SK-N-MC (cell line): Measurements from ENCODE around the gene NOM1.
A peak's percentile ranks its signal among the peaks of the same experiment; 100 is the strongest.

Experiments
- DNase-seq: peaks from one replicate; pipeline ENCODE4 v3.0.0-alpha.2; 2011; ENCODE audit warnings: low read depth, low spot score
- H3K27ac ChIP-seq: fragments of 200-600 bp; sonication (generic); 2 replicates; pipeline ENCODE4 v1.5.1; 2016; ENCODE audit warnings: mixed run types
- H3K36me3 ChIP-seq: fragments of 200-600 bp; sonication (generic); 2 replicates; pipeline ENCODE4 v1.6.1; 2017; ENCODE audit warnings: antibody characterized with exemption, low read length, mixed read lengths; ENCODE audit not compliant: insufficient read depth
- H3K4me3 ChIP-seq: fragments of 200-600 bp; sonication (generic); 2 replicates; pipeline ENCODE4 v1.5.1; 2016
- H3K9ac ChIP-seq: fragments of 200-600 bp; sonication (generic); 2 replicates; pipeline ENCODE4 v1.8.0; 2017; ENCODE audit warnings: mixed run types, mixed read lengths; ENCODE audit not compliant: insufficient read length
- H3K9me3 ChIP-seq: fragments of 200-600 bp; sonication (generic); 2 replicates; pipeline ENCODE4 v1.6.1; 2017; ENCODE audit warnings: low read depth, mild to moderate bottlenecking, antibody characterized with exemption, low read length, moderate library complexity, mixed read lengths
- EZH2 ChIP-seq: fragments of 200-600 bp; sonication (generic); IDR thresholded peaks from one replicate; pipeline ENCODE4 v1.6.1; 2017; ENCODE audit warnings: antibody characterized with exemption
- FOXP2 ChIP-seq: optimal IDR thresholded peaks from 2 replicates; pipeline ENCODE3; 2011; ENCODE audit warnings: mild to moderate bottlenecking, moderate library complexity; ENCODE audit not compliant: insufficient read depth; ENCODE audit errors: extremely low read length, control extremely low read depth
- POLR2AphosphoS5 ChIP-seq: IDR thresholded peaks from 2 replicates; pipeline ENCODE4 v1.6.1; 2012; ENCODE audit warnings: mild to moderate bottlenecking, low read depth, low read length, borderline replicate concordance

NOM1 gene

DNA sequence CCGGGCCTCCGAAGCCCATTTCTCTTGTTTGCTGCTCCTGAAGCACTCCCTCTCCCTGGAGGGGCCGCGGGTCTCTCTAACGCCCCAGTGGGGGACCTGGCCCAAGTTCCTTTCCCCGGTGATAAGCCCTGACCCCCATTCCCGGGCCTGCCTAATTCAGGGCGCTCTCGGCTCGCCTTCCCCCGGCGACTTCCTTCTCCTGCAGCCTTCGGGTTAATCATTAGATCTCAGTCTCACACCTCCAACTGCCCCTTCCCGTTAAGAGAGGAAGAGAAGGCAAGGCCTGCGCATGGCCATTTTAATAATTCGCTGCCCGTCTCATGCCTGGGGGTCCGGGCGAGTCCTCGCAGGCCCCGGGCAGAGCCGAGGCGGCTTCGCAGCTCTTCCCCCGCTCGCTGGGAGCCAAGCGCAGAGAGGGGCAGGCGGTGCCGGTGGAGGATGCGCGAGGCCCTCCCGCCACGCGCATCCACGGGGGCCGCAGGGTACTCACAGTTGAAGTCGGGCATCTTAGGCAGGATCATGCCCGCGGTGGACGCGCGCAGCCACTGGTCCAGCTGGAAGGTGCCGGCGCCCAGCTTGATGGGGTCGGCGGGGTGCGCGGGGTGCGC is 59.8 kb downstream of the NOM1 start:
- Histone ChIP-seq H3K4me3 (peak overlapping the region; percentile 42; the same call in 1 of the 2 replicates), H3K9me3 (no peaks in the 10 kb centered on the region), H3K27ac (no peak overlapping the region), H3K9ac (no peak overlapping the region), H3K36me3 (no peaks in the 10 kb centered on the region)
- TF ChIP-seq EZH2, result peak; percentile 79
- TF ChIP-seq POLR2AphosphoS5, result no peak
- no peak for TF ChIP-seq FOXP2
- no peak for DNase-seq

DNA sequence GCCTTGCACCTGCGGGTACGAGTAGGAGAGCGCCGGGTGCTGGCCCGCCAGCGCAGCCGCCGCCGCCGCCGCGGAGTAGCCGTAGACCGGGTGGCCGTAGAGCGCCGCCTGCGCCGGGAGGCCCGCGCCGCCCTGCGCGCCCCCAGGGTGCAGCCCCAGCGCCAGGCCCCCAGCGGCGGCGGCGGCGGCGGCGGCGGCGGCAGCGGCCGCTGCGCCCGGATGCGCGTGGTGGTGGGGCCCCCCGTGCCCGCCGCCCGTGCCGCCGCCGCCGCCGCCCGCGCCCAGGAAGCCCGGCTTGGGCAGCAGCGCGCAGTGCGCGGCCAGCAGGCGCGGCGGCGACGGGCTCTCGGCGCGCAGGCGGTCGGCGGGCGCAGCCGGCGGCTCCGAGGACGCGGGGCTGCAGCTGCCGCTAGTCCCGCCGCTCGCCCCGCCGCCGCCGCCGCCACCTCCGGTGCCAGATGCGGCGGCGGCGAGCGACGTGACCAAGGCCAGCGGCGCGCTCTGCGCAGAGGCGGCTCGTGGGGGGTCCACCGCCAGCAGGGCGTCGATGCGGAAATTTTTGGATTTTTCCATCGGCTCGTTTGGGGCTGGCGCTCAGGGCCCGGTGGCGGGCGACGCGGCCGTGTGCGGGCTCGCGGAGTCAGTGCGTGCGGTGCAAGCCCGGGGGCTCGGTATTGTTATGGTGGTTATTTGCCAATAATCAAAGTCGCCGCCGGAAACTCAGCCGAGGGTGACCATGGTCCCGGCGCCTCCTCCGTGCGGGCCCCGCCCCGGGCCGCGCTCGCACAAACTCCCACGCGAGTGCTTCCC is 60.5 kb downstream of the NOM1 start:
- no peak for DNase-seq
- Histone ChIP-seq H3K9ac (no peak overlapping the region), H3K4me3 (peak overlapping the region; percentile 77), H3K9me3 (no peaks in the 10 kb centered on the region), H3K36me3 (no peaks in the 10 kb centered on the region), H3K27ac (no peak overlapping the region)
- TF ChIP-seq FOXP2, result no peak
- TF ChIP-seq POLR2AphosphoS5, result no peak
- TF ChIP-seq EZH2, result no peak

- no peak for TF ChIP-seq POLR2AphosphoS5
- TF ChIP-seq FOXP2, result no peak
- no peak for TF ChIP-seq EZH2
- DNase-seq, result no peak
- Histone ChIP-seq H3K9me3 (no peaks in the 10 kb centered on the region), H3K9ac (no peak within 1 kb of the TSS), H3K27ac (no peak within 1 kb of the TSS), H3K4me3 (peak within 1 kb of the TSS; percentile 77), H3K36me3 (no peaks in the 10 kb centered on the region)
Measured at GRCh38 chr7:157010588-157011332, 61.2 kb downstream of the NOM1 start, which contains the start of gene MNX1. Gene MNX1, minus strand, starts transcription at chr7:157010663. Its CDS starts 313 bp downstream, at chr7:157010350.

DNA sequence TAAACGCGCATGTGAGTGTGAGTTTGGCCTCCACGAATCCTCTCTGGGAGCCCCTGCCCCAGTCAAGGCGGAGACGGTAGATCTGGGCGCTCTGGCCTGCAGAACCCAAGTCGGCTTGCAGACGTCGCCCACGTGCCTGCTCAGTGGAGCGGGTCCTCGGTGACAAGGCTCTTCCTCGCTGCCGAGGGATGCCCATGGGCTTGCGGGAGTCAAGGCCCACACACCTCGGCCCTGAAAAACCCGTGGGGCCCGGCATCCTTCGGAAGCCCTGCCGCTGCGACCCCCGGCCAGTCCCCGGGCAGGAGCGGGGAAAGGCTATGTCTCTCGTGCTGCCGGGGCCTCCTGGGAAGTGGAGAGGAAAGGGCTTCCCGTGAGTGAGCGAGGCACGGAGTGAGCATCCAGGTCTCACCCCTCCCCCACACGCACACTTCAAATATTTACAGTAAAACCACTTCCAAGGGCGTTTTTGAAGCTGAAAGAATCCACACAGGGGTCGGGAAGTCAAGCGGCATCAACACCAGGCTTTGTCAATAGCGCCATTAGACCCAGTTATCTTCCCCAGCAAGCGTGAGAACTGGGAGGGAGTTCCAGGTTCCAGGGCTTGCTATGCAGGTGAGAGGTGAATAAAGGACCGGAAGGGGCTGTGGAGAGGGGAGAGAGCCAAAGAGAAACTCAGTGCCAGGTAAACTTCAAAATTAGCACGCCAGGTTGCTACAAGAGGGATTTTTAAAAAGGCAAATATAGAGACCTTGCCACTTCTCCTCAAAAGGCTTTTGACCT is 62.0 kb downstream of the NOM1 start:
- Histone ChIP-seq H3K9ac (no peak overlapping the region), H3K9me3 (no peaks in the 10 kb centered on the region), H3K4me3 (peak overlapping the region; percentile 77), H3K27ac (no peak overlapping the region), H3K36me3 (no peaks in the 10 kb centered on the region)
- TF ChIP-seq EZH2 (peak; percentile 77), POLR2AphosphoS5 (no peak)
- no peak for DNase-seq

GRCh38 chr7:157012113-157012547 is 62.6 kb downstream of the NOM1 start:
- Histone ChIP-seq H3K27ac (no peak overlapping the region), H3K36me3 (no peaks in the 10 kb centered on the region), H3K4me3 (no peak overlapping the region), H3K9me3 (no peaks in the 10 kb centered on the region), H3K9ac (no peak overlapping the region)
- no peak for TF ChIP-seq FOXP2
- TF ChIP-seq EZH2, result no peak
- no peak for DNase-seq

DNA sequence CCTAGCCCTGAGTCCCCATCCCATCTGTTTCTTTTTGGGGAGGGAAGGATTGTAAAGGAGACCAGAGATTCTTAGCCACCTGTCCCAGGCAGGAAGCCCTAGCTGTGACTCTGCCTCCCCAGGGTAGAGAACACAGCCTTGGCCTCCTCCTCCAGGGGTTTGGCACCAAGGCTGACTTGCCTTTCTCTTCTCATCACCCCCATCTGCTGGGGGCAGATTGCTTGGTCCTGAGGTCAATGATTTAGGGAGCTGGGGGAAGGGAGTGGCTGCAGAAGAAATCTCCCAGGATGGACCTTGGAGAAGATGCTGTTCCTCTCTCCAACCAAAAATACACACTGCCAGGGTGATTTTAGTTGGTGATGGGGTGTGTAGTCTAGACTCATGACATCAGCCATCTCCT is 63.6 kb downstream of the NOM1 start:
- no peak for TF ChIP-seq EZH2
- TF ChIP-seq POLR2AphosphoS5, result no peak
- TF ChIP-seq FOXP2, result no peak
- H3K36me3 ChIP-seq, result no peaks in the 10 kb centered on the region
- H3K4me3 ChIP-seq, result no peak overlapping the region
- H3K9ac ChIP-seq, result no peak overlapping the region
- no peak for DNase-seq
- no peaks in the 10 kb centered on the region for H3K9me3 ChIP-seq
- H3K27ac ChIP-seq, result no peak overlapping the region

DNA sequence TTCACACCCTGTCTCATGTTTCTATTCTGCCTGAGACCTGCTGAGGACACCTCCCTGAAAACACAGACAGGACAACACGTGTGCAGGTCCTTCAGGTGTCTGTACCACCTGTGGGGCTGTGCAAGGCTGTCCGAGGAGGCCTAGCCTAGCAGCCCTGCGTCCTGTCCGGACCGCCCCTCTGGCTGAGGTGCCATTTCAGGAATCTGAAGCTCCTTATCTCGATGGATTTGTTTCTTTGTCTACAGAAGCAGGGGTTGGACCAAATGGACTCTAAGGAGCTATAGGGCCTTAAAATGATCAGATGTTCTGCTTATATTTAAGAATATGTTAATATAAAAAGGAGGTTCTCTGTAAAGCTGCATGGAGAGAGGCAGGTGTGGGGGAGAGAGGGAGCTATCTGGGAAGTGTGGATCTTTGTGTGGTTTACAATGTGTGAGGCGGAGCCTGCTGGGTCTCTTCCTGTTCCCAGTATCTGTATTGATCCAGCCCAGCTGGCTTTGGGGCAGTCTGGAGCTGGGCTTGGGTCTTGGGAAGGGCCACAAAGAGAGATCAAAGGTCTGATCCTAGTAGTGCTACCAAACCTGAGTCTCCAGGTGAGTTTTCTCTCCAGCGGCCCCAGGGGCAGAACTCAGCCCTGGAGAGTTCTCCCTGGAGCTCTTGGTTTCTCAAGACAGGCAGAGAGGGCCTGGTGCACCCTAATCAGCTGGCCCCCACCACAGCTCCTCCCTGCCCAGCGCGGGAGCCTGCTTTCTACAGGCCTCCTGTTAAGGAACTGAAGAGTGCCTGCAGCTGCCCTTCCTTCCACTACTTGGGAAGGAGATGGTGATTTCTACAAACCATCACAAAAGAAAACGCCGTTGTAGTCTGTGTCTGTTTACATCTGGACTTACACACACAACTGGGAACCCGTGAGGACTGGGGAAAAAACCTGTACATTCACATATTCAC is 64.4 kb downstream of the NOM1 start:
- DNase-seq, result no peak
- Histone ChIP-seq H3K36me3 (no peaks in the 10 kb centered on the region), H3K27ac (no peak overlapping the region), H3K9ac (no peak overlapping the region), H3K4me3 (no peak overlapping the region), H3K9me3 (no peaks in the 10 kb centered on the region)
- TF ChIP-seq POLR2AphosphoS5 (no peak), EZH2 (no peak), FOXP2 (no peak)
